Hematopoietic multipotent progenitor cell treated with erythropoietin and hydrocortisone succinate and interleukin-3 and kit ligand, for 8 days (in vitro differentiated cells): ENCODE measurements around the gene BBS4.

Experiments
- DNase-seq: peaks from one replicate; pipeline ENCODE4 v3.0.0-alpha.2; 2015

The BBS4 gene

DNA sequence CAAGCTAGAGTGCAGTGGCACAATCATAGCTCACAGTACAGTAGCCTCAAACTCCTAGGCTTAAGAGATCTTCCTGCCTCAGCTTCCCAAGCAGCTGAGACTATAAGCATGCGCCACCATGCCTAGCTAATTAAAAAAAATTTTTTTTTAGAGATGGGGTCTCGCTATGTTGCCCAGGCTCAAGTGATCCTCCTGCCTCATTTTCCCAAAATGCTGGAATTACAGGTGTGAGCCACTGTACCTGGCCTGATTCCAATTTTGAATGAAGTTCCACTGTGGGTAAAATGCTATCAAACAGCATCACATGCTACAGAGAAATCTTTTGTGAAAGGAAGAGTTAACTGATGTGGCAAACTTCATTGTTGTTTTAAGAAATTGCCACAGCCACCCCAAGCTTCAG is 80.0 kb downstream of the BBS4 start:
- DNase-seq, result no peak

DNA sequence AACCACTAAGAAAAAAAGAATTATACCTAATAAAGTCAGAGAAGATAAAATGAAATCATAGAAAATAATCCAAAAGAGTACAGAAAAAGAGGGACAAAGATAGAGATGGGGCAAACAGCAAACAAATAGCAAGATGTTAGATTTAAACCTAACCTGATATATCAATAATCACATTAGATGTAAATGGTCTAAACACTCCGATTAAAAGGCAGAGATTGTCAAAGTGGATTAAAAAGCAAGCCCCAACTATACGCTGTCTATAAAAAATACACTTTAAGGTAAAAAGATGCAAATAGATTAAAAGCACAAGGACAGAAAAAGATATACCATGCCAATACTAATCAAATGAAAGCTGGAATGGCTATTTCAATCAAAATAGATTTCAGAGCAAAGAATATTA is 80.8 kb downstream of the BBS4 start:
- DNase-seq, result no peak

DNA sequence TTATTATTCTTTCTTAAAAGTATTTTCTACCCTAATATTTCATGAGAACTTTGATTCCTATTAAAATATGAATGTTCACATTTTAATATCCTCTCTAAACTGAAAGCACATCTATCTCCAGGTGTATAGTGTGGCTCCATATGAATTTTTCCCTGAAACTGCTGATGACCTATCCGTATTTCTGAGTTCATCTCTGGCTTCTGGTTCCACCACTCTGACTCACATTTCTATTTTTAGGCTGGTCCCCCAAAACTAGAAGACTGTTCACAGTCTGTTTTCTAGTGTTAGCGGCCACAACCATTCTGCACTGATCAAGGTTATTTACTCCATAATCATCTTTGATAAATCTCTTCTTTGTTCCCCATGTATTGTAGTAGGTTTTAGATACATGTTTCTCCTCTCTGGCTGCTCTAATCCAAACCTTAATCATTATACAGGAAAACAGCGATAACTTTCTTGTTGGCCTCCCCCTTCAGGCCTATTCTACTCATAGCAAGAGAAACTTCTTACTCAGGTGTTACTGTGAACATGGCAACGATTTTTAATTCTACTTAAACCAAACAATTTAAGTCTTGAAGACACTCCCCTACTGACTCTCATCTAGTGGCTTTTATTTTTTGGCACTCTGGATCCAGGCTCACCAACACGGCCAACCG is 84.8 kb downstream of the BBS4 start:
- no peak for DNase-seq

DNA sequence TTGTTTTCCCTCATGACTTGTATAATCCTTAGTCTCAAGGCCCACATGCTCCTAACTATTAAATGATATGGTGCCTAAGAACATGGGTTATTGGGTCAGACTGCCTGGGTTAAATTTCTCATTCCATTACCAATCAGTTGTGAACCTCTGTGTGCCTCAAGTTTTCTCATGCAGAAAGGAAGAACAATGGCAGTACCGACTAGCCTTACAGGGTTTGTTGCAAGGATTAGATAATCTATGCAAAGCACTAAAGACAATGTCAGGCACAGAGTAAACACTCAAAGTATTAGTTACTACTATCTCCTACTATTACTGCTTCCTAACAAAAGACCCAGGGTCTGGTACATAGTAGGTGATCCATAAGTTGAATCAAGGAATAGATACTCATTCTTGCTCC is 85.3 kb downstream of the BBS4 start:
- no peak for DNase-seq

DNA sequence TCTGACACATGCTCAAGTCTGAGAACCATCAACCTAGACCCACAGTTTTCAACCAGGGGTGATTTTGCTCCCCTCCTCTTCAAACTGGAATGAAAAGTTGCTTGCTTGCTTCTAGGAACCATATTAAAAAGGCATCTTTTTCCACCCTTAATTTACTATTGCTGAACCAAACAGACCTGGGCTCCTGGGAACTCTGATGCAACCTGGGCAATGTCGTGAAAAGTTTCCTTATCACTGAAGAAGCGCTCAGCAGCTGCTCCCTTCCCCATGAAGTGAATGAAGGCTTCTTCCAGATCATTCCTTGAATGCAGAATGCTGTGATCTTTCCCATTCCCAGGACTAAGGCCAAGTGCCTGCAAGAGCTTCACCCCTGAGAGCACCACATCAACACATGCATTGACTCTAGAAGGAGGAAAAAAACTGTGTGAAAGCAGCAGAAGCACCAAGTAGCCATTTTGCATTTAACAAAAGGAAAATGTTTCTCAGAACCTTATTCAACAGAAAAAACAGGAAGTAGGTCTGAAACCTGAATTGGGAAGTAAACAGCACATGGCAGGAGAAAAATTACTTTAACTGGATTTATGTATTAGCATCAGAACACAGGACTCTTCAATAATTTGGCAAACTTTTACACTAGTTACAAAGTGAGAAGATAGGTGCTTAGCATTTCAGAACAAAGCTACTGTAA is 88.8 kb downstream of the BBS4 start:
- no peak for DNase-seq

DNA sequence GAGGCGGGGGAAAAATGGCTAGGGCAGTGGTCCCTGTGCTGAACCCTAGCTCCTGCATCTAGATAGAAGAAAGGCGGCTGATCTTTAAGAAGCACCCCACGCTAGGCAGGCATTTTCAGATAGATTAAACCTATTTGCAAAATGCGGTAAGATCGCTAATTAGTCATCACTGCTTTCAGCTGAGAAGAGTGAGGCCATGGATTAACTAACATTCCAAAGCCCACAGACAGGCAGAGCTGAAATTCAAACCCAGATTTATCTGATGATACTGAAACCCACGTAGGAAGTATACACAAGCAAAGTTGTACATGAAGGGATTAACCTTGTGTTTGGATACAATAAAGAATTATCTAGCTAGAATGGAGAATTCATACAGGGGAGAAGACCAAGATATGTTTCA is 92.8 kb downstream of the BBS4 start:
- DNase-seq, result no peak

DNA sequence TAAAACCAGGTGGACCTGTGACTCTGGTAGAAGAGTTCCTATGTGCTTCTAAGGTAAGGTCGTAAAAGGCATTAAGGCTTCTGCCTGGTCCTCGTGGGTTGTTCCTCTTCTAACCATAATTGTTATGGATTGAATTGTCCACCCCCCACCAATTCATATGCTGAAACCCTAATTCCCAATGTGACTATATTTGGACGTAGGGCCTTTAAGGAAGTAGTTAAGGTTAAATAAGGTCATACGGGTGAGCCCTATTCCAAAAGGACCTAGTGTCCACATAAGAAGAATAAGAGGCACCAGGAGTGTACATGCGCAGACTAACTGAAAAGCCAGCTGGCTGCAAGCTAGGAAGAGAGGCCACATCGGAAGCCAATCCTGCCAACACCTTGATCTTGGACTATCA is 95.6 kb downstream of the BBS4 start:
- no peak for DNase-seq

DNA sequence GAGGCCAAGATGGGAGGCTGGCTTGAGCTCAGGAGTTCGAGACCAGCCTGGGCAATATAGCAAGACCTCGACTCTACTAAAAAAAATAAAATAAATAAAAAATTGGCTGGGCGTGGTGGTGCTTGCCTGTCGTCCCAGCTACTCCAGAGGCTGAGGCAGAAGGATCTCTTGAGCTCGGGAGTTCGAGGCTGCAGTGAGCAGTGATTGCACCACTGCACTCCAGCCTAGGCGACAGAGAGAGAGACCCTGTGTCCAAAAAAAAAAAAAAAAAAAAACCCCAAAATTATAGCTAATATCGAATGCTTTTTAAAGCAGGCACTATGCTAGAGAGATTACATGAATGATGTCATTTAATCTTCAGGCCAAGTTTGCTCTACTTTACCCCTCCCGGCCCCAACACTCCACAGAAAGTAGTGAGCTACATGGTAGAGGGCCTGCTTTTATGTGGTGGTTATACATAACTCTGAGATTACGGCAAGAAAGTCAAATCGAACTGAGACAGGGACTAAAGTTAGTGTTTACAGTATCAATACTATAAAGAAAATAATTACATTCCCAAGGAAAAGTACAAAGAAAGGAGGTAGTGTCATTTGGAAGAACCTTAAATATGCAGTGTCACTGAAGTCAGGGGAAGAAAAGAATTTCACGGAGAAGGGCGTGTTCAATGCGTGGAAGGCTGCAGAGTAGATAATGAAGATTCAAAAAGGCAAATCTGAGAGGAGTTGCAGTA is 96.4 kb downstream of the BBS4 start:
- peak; percentile 13 for DNase-seq

DNA sequence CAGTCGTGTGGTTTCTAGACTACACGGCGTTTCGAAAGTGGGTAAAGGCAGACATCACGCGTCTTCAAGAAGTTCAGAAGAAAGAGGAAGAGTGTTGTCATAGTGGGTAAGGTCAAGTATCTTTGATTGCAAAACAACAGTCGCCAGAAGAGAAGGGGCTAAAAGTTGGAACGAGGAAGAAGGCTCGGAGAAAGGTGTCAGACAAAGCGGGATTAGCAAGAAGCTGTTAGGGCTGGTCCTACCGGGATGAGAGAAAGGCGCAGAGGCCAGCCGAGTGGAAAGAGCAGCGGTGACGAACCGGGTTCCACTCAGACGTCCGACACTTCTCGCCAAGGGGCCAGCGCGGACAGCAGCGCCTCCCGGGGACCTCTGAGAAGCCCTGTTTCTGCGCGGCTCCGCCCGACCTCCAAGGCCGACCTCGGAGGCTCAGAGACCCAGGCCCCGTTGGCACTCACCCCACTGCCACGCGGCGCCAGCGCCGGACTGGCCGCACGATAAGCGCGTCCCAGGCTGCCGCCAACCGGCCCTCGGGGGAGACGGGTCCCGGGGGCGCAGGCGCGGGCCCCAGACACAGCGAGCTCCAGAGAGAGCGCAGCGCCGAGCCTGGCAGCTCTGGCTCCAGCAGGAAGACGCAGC is 97.1 kb downstream of the BBS4 start:
- peak; percentile 64 for DNase-seq

DNA sequence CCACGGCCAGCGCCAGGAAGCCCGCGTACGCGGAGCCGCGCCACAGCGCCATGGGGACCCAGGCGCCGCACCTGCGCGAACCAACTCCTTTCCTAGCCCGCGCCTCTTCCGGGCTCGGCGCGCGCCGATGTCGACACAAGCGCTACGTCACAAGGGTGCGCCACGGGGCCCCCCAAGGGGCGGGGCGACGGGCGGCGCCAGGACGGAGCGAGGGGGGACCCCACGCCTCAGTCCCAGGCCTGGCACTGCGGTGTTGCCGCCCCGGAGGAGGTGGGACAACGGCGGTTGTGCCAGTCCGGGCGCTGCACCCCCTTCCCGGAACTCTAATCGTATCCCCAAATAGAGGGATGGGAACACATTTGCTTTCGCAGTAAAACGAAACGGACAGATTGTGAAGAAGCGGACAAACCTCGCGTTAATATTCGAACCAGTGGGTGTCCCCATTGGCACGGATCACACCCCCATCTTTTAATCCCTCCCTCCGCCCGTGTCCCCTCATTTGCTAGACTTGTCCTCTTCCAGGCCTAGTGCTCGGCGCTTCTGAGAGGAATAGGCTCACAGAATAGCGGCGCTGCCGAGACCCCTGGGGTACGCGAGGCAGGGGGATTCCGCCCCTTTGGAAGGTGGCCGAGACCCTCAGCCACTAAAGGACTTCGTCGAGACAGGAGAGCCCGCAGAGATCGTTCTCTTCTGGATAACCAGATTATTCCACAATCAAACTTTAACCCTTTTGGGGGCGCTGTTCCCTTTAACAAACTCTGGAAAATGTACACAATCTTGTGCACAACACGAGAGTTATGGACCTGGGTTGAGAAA is 97.8 kb downstream of the BBS4 start, which contains the start of gene ADPGK:
Gene ADPGK (minus strand): TSS at position 119 of the 816 bp plus-strand sequence. CDS start 67 bp downstream, at position 52.
- peak; percentile 93 for DNase-seq

DNA sequence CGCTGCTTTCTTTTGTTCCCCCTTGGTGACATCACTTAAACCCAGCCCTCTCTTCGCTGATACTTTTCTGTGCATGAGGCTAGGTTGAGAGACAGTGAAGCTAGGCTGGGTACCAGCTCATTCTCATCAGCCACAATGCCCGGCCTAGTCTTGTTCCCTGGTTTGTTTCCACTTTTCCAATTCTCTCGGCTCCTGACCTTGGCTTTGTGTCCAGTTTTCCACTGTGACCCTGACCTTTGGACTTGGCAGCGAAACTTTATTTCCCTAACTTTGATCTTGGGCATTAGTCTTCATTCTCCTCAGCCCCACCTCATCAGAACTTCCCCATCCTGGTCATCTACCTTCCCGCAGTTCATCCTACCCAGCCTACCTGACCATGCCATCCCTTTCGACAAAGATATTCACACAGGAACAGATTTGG is 98.5 kb downstream of the BBS4 start:
- DNase-seq, result no peak

DNA sequence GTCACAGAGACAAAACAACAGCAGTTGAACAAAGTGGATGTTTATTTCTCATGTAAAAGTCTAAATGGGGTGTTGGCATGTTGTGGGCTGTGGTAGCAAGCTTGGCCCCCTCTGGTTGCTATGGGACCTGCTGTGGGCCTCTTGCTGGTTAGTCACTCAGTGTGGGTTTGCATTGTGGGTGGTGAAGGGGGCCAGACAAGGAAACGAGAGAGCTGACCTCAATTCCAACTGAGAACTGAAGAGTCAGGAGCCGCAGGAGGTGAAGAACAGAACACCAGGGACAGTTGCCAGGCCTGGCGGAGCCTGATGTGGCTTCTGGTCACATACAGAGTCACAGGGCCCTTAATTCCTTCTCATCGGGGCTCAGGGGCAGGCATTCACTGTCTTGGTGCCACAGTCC is 99.4 kb downstream of the BBS4 start:
- DNase-seq, result no peak

DNA sequence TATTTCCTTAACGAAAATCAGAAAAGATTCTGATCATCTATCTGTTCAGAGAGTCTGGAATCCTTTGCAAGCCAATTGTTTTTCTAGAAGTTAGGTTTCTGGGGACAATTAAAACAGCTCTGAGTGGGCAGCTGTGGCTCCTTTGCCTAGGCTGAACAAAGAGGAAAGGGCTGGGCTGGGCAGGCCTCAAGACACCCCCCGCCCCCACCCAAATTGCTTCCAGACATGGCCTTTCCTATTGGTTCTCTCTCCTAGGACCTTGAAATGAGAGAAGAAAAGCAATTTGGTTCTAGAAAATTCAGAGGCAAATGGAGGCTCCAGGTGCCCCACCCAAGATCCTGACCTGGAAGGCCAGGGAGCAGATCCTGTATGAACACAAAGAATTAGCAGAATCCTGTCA is 99.8 kb downstream of the BBS4 start:
- no peak for DNase-seq

DNA sequence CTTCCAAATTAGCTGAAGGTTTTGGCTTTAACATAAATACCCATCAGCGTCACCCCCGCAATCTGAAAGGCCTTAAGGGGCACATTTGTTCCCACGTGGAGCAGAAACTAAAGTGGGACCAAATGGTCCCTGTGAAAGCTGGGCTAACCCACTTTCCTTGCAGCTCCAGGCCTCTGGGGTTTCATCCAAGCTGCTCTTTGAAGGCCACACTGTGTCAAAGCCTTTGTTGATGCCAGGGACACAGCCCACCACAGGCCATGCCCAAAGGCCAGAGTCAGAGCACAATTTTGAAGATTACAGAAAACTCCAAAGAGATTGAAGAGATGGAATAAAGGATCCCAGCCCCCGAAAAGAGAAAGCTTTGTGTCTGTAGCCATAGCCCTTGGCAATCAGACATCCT is 100.2 kb downstream of the BBS4 start:
- no peak for DNase-seq

DNA sequence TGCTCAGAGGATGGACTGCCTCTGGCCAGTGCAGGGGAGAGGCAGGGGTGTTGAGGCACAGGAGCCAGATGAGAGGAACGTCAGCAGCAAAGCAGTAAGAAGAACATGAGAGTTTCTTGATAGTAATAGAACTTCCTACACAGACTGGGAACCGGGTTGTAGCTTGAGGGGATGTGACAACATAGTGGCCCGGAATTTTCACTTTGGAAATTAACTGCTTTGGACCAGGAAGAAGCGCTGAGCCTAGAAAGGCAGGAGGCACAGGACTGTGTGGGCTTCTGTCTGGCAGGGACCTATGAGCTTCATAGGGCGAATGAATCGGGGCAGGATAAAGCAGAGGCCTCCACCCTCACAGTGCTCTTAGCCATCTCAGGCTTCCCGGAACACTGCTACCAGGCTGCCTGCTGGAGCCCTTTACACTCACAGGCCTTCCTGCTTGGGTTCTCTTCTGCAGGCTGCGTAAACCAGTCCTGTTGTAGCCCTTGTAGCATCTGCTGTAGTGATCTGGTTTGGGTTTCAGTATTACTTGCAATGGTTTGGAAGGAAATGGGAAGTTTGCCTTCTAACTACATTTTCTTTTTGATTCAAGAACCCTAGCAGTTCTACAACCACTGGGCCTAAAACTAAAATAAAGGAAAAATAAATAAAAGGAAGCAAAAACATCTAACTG is 100.8 kb downstream of the BBS4 start:
- no peak for DNase-seq

DNA sequence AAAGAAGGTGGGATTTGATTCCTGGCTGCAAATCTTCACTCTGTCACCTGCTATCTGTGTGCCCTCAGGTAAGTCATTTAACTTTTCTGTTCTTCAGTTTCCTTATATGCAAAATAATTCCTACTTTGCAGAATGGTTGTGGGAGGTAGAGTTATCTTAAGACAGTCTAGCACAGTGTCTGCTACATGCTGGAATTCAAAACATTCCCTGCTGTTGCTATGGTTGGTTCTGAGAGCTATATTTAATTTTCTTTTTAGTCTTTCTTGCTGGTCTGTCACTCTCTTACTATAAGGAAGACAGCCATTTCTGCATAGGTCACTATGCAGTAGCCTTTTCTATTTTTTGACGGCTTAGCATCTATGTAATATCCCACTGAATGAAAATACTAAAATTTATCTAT is 101.5 kb downstream of the BBS4 start:
- no peak for DNase-seq
